ENCODE results near the gene HDAC9.

The HDAC9 gene

GRCh38 chr7:18529239-18529638, 33.7 kb downstream of the HDAC9 start:
- Histone ChIP-seq H2BK120ac (ENCODE audit: low read depth, low read length) (no peak overlapping the region), H3K27me3 (ENCODE audit: control insufficient read depth in 1 of 2, insufficient read depth in 1 of 2, low read length in 2 of 2) (no peaks in the 10 kb centered on the region), H3K4me2 (ENCODE audit: low read length, poor library complexity, severe bottlenecking) (no peak overlapping the region)

GRCh38 chr7:18530224-18531179, 35.0 kb downstream of the HDAC9 start:
- Histone ChIP-seq H3K9ac (ENCODE audit: low read length) (no peak overlapping the region), H2AFZ (ENCODE audit: low read depth, low read length) (no peak overlapping the region), H2BK12ac (ENCODE audit: low read length in 2 of 2) (no peak overlapping the region), H4K91ac (ENCODE audit: low read length) (no peak overlapping the region), H3K27me3 (ENCODE audit: control insufficient read depth in 1 of 2, insufficient read depth in 1 of 2, low read length in 2 of 2) (no peaks in the 10 kb centered on the region), H3K4me2 (ENCODE audit: low read length, poor library complexity, severe bottlenecking) (no peak overlapping the region), H3K36me3 (ENCODE audit: control insufficient read depth in 1 of 2, insufficient read depth in 2 of 2, low read depth in 1 of 2, low read length in 2 of 2) (no peaks in the 10 kb centered on the region), H2BK5ac (ENCODE audit: low read depth, low read length, poor library complexity, severe bottlenecking) (no peak overlapping the region), H2AK5ac (ENCODE audit: low read length, severe bottlenecking) (no peak overlapping the region), H3K9me3 (ENCODE audit: control insufficient read depth, low read length) (no peaks in the 10 kb centered on the region), H3K14ac (ENCODE audit: low read length in 2 of 2) (no peak overlapping the region), H3K23ac (ENCODE audit: low read length in 2 of 2) (no peak overlapping the region), H4K8ac (ENCODE audit: low read length) (no peak overlapping the region), H3K27ac (ENCODE audit: low read length, poor library complexity, severe bottlenecking) (no peak overlapping the region), H3K4me1 (ENCODE audit: control insufficient read depth, insufficient read depth, low read depth, low read length) (peaks cover 2% of the 10 kb centered on the region), H3K79me1 (replicated peaks; ENCODE audit: low read length, poor library complexity, severe bottlenecking) (peaks cover 3% of the 10 kb centered on the region), H3K4me3 (ENCODE audit: insufficient read depth in 1 of 2, low read depth in 1 of 2, low read length in 2 of 2) (no peak overlapping the region), H3K18ac (ENCODE audit: low read depth in 1 of 2, low read length in 2 of 2) (no peak overlapping the region), H3K4ac (ENCODE audit: low read depth in 1 of 2, low read length in 2 of 2) (no peak overlapping the region), H2BK15ac (ENCODE audit: low read depth, poor library complexity, severe bottlenecking) (no peak overlapping the region), H2BK120ac (ENCODE audit: low read depth, low read length) (no peak overlapping the region)
- WGBS, result 92% methylated on average over 4 of the region's 5 CpGs
- no peak for DNase-seq

More at GRCh38 chr7:18529239-18529638, 33.7 kb downstream of the HDAC9 start:
- Histone ChIP-seq H2AFZ (ENCODE audit: low read depth, low read length) (no peak overlapping the region), H2BK15ac (ENCODE audit: low read depth, poor library complexity, severe bottlenecking) (no peak overlapping the region), H3K18ac (ENCODE audit: low read depth in 1 of 2, low read length in 2 of 2) (no peak overlapping the region), H3K4me1 (ENCODE audit: control insufficient read depth, insufficient read depth, low read depth, low read length) (no peaks in the 10 kb centered on the region), H2BK12ac (ENCODE audit: low read length in 2 of 2) (no peak overlapping the region), H3K9ac (ENCODE audit: low read length) (no peak overlapping the region), H3K4ac (ENCODE audit: low read depth in 1 of 2, low read length in 2 of 2) (no peak overlapping the region), H2BK5ac (ENCODE audit: low read depth, low read length, poor library complexity, severe bottlenecking) (no peak overlapping the region), H3K79me1 (replicated peaks; ENCODE audit: low read length, poor library complexity, severe bottlenecking) (peaks cover 3% of the 10 kb centered on the region), H3K14ac (ENCODE audit: low read length in 2 of 2) (no peak overlapping the region), H3K36me3 (ENCODE audit: control insufficient read depth in 1 of 2, insufficient read depth in 2 of 2, low read depth in 1 of 2, low read length in 2 of 2) (no peaks in the 10 kb centered on the region), H4K91ac (ENCODE audit: low read length) (no peak overlapping the region), H3K23ac (ENCODE audit: low read length in 2 of 2) (no peak overlapping the region), H4K8ac (ENCODE audit: low read length) (no peak overlapping the region), H2AK5ac (ENCODE audit: low read length, severe bottlenecking) (no peak overlapping the region), H3K4me3 (ENCODE audit: insufficient read depth in 1 of 2, low read depth in 1 of 2, low read length in 2 of 2) (no peak overlapping the region), H3K27ac (ENCODE audit: low read length, poor library complexity, severe bottlenecking) (no peak overlapping the region), H3K9me3 (ENCODE audit: control insufficient read depth, low read length) (no peaks in the 10 kb centered on the region)
- no CpG with 5 or more reads among the region's 1 CpG for WGBS
- no peak for DNase-seq

- Histone ChIP-seq H4K8ac (ENCODE audit: low read length) (no peak overlapping the region), H2AK5ac (ENCODE audit: low read length, severe bottlenecking) (no peak overlapping the region), H3K27ac (ENCODE audit: low read length, poor library complexity, severe bottlenecking) (no peak overlapping the region), H3K4me1 (ENCODE audit: control insufficient read depth, insufficient read depth, low read depth, low read length) (peaks cover 2% of the 10 kb centered on the region), H3K36me3 (ENCODE audit: control insufficient read depth in 1 of 2, insufficient read depth in 2 of 2, low read depth in 1 of 2, low read length in 2 of 2) (no peaks in the 10 kb centered on the region), H2BK15ac (ENCODE audit: low read depth, poor library complexity, severe bottlenecking) (no peak overlapping the region), H3K4me3 (ENCODE audit: insufficient read depth in 1 of 2, low read depth in 1 of 2, low read length in 2 of 2) (no peak overlapping the region), H3K4me2 (ENCODE audit: low read length, poor library complexity, severe bottlenecking) (no peak overlapping the region), H3K23ac (ENCODE audit: low read length in 2 of 2) (no peak overlapping the region), H3K4ac (ENCODE audit: low read depth in 1 of 2, low read length in 2 of 2) (no peak overlapping the region), H3K79me1 (replicated peaks; ENCODE audit: low read length, poor library complexity, severe bottlenecking) (peaks cover 8% of the 10 kb centered on the region), H3K9me3 (ENCODE audit: control insufficient read depth, low read length) (no peaks in the 10 kb centered on the region), H3K18ac (ENCODE audit: low read depth in 1 of 2, low read length in 2 of 2) (no peak overlapping the region), H3K27me3 (ENCODE audit: control insufficient read depth in 1 of 2, insufficient read depth in 1 of 2, low read length in 2 of 2) (no peaks in the 10 kb centered on the region), H3K14ac (ENCODE audit: low read length in 2 of 2) (no peak overlapping the region), H3K9ac (ENCODE audit: low read length) (no peak overlapping the region), H4K91ac (ENCODE audit: low read length) (no peak overlapping the region), H2BK5ac (ENCODE audit: low read depth, low read length, poor library complexity, severe bottlenecking) (no peak overlapping the region), H2BK120ac (ENCODE audit: low read depth, low read length) (no peak overlapping the region), H2BK12ac (ENCODE audit: low read length in 2 of 2) (no peak overlapping the region), H2AFZ (ENCODE audit: low read depth, low read length) (no peak overlapping the region)
- WGBS, result 88% methylated on average over 1 of the region's 3 CpGs
- no peak for DNase-seq
These were observed 36.0 kb downstream of the HDAC9 start for GRCh38 chr7:18531539-18531938.

- Histone ChIP-seq H3K4me3 (ENCODE audit: insufficient read depth in 1 of 2, low read depth in 1 of 2, low read length in 2 of 2) (no peak overlapping the region), H3K23ac (ENCODE audit: low read length in 2 of 2) (no peak overlapping the region), H3K9ac (ENCODE audit: low read length) (no peak overlapping the region), H2BK12ac (ENCODE audit: low read length in 2 of 2) (no peak overlapping the region), H3K27me3 (ENCODE audit: control insufficient read depth in 1 of 2, insufficient read depth in 1 of 2, low read length in 2 of 2) (no peaks in the 10 kb centered on the region), H4K8ac (ENCODE audit: low read length) (no peak overlapping the region), H2AK5ac (ENCODE audit: low read length, severe bottlenecking) (no peak overlapping the region), H3K27ac (ENCODE audit: low read length, poor library complexity, severe bottlenecking) (no peak overlapping the region), H2BK15ac (ENCODE audit: low read depth, poor library complexity, severe bottlenecking) (no peak overlapping the region), H3K36me3 (ENCODE audit: control insufficient read depth in 1 of 2, insufficient read depth in 2 of 2, low read depth in 1 of 2, low read length in 2 of 2) (no peaks in the 10 kb centered on the region), H3K4me1 (ENCODE audit: control insufficient read depth, insufficient read depth, low read depth, low read length) (peaks cover 3% of the 10 kb centered on the region), H3K18ac (ENCODE audit: low read depth in 1 of 2, low read length in 2 of 2) (no peak overlapping the region), H3K14ac (ENCODE audit: low read length in 2 of 2) (no peak overlapping the region), H2AFZ (ENCODE audit: low read depth, low read length) (no peak overlapping the region), H2BK5ac (ENCODE audit: low read depth, low read length, poor library complexity, severe bottlenecking) (no peak overlapping the region), H3K9me3 (ENCODE audit: control insufficient read depth, low read length) (no peaks in the 10 kb centered on the region), H4K91ac (ENCODE audit: low read length) (no peak overlapping the region), H3K79me1 (replicated peaks; ENCODE audit: low read length, poor library complexity, severe bottlenecking) (peaks cover 10% of the 10 kb centered on the region), H2BK120ac (ENCODE audit: low read depth, low read length) (no peak overlapping the region), H3K4ac (ENCODE audit: low read depth in 1 of 2, low read length in 2 of 2) (no peak overlapping the region), H3K4me2 (ENCODE audit: low read length, poor library complexity, severe bottlenecking) (no peak overlapping the region)
- no peak for DNase-seq
- 100% methylated on average over 1 of the region's 2 CpGs for WGBS
These were observed 37.3 kb downstream of the HDAC9 start for GRCh38 chr7:18532813-18533212.
